EL (cell line): ENCODE measurements around the gene PTPRT.

Experiments
- DNase-seq: peaks from one replicate; pipeline ENCODE4 v3.0.0-alpha.2; 2016

Gene PTPRT

GRCh38 chr20:42604998-42605956 is 584.4 kb downstream of the PTPRT start:
- no peak for DNase-seq

- DNase-seq: no peak
Measured at GRCh38 chr20:42603655-42604054, 586.1 kb downstream of the PTPRT start.

- DNase-seq: no peak
Measured at GRCh38 chr20:42598581-42598980, 591.1 kb downstream of the PTPRT start.

GRCh38 chr20:42595625-42596024 is 594.1 kb downstream of the PTPRT start:
- no peak for DNase-seq

- DNase-seq: no peak
Measured at GRCh38 chr20:42594659-42595058, 595.0 kb downstream of the PTPRT start.

GRCh38 chr20:42594011-42594410 is 595.7 kb downstream of the PTPRT start:
- DNase-seq: no peak

- DNase-seq: no peak
Measured at GRCh38 chr20:42589976-42590639, 599.6 kb downstream of the PTPRT start.

GRCh38 chr20:42588847-42589246 is 600.9 kb downstream of the PTPRT start:
- no peak for DNase-seq

GRCh38 chr20:42587427-42587826 is 602.3 kb downstream of the PTPRT start:
- no peak for DNase-seq

GRCh38 chr20:42581311-42581710 is 608.4 kb downstream of the PTPRT start:
- no peak for DNase-seq

- DNase-seq: no peak
Measured at GRCh38 chr20:42576167-42576566, 613.5 kb downstream of the PTPRT start.

GRCh38 chr20:42572320-42573016 is 617.2 kb downstream of the PTPRT start:
- DNase-seq: no peak

- DNase-seq: no peak
Measured at GRCh38 chr20:42567409-42567808, 622.3 kb downstream of the PTPRT start.

- DNase-seq: no peak
Measured at GRCh38 chr20:42565235-42565995, 624.3 kb downstream of the PTPRT start.

GRCh38 chr20:42559665-42560064 is 630.0 kb downstream of the PTPRT start:
- no peak for DNase-seq

- no peak for DNase-seq
Measured at GRCh38 chr20:42556575-42556974, 633.1 kb downstream of the PTPRT start.

GRCh38 chr20:42553374-42553773 is 636.3 kb downstream of the PTPRT start:
- DNase-seq: no peak

- no peak for DNase-seq
Measured at GRCh38 chr20:42549496-42549895, 640.2 kb downstream of the PTPRT start.

GRCh38 chr20:42544926-42545325 is 644.8 kb downstream of the PTPRT start:
- no peak for DNase-seq

GRCh38 chr20:42532831-42533230 is 656.9 kb downstream of the PTPRT start:
- no peak for DNase-seq

- DNase-seq: no peak
Measured at GRCh38 chr20:42531508-42531961, 658.2 kb downstream of the PTPRT start.

- DNase-seq: no peak
Measured at GRCh38 chr20:42530855-42531448, 658.8 kb downstream of the PTPRT start.
